ENCODE measurements around the gene HDAC5.

Gene HDAC5

GRCh38 chr17:44123356-44124117, at the start of gene HDAC5:
Gene HDAC5 (minus strand): TSS chr17:44123641. CDS start chr17:44117515, 6,126 bp downstream.
- Histone ChIP-seq H3K4me1 (ENCODE audit: low read length) (peaks cover 7% of the 10 kb centered on the region), H3K27me3 (ENCODE audit: low read depth, low read length) (peaks cover 4% of the 10 kb centered on the region; the same call in 1 of the 2 replicates), H3K4me3 (ENCODE audit: low read length) (peak within 1 kb of the TSS; percentile 89), H4K20me1 (ENCODE audit: insufficient read depth, low read length) (peaks cover 3% of the 10 kb centered on the region; the same call in 1 of the 2 replicates), H3K79me2 (ENCODE audit: low read length) (no peaks in the 10 kb centered on the region), H3K4me2 (ENCODE audit: low read length) (peak within 1 kb of the TSS; percentile 96), H3K9me3 (ENCODE audit: insufficient read depth, low read length) (no peaks in the 10 kb centered on the region), H3K36me3 (replicated peaks; ENCODE audit: low read depth, low read length) (no peaks in the 10 kb centered on the region), H3K27ac (ENCODE audit: low read length) (peak within 1 kb of the TSS; percentile 43), H3K9ac (ENCODE audit: low read length) (peak within 1 kb of the TSS; percentile 71), H2AFZ (ENCODE audit: low read depth, low read length) (peak within 1 kb of the TSS; percentile 90)
- TF ChIP-seq CTCF (IDR thresholded peaks at IDR 0.05; ENCODE audit: low read depth, low read length) = peak; percentile 66
- no peak for TF ChIP-seq EZH2phosphoT487 (IDR thresholded peaks at IDR 0.05; ENCODE audit: low read depth)

- Histone ChIP-seq H3K36me3 (replicated peaks; ENCODE audit: low read depth, low read length) (peaks cover 3% of the 10 kb centered on the region), H3K4me1 (ENCODE audit: low read length) (peaks cover 17% of the 10 kb centered on the region), H4K20me1 (ENCODE audit: insufficient read depth, low read length) (no peaks in the 10 kb centered on the region), H3K4me3 (ENCODE audit: low read length) (no peak overlapping the region), H2AFZ (ENCODE audit: low read depth, low read length) (no peak overlapping the region), H3K9ac (ENCODE audit: low read length) (no peak overlapping the region), H3K27ac (ENCODE audit: low read length) (no peak overlapping the region), H3K4me2 (ENCODE audit: low read length) (no peak overlapping the region), H3K27me3 (ENCODE audit: low read depth, low read length) (no peaks in the 10 kb centered on the region; the same call in 1 of the 2 replicates), H3K79me2 (ENCODE audit: low read length) (no peaks in the 10 kb centered on the region), H3K9me3 (ENCODE audit: insufficient read depth, low read length) (no peaks in the 10 kb centered on the region)
- TF ChIP-seq CTCF (IDR thresholded peaks at IDR 0.05; ENCODE audit: low read depth, low read length) (no peak), EZH2phosphoT487 (IDR thresholded peaks at IDR 0.05; ENCODE audit: low read depth) (no peak)
Measured at GRCh38 chr17:44171931-44172455, 48.6 kb upstream of the HDAC5 start.

- Histone ChIP-seq H3K27ac (ENCODE audit: low read length) (no peak within 1 kb of the TSS), H3K36me3 (replicated peaks; ENCODE audit: low read depth, low read length) (no peaks in the 10 kb centered on the region), H3K4me1 (ENCODE audit: low read length) (peaks cover 17% of the 10 kb centered on the region), H3K79me2 (ENCODE audit: low read length) (no peaks in the 10 kb centered on the region), H3K27me3 (ENCODE audit: low read depth, low read length) (no peaks in the 10 kb centered on the region; the same call in 1 of the 2 replicates), H3K9ac (ENCODE audit: low read length) (no peak within 1 kb of the TSS), H4K20me1 (ENCODE audit: insufficient read depth, low read length) (no peaks in the 10 kb centered on the region), H3K4me3 (ENCODE audit: low read length) (peak within 1 kb of the TSS; percentile 6; the same call in 1 of the 2 replicates), H3K9me3 (ENCODE audit: insufficient read depth, low read length) (no peaks in the 10 kb centered on the region), H3K4me2 (ENCODE audit: low read length) (peak within 1 kb of the TSS; percentile 38), H2AFZ (ENCODE audit: low read depth, low read length) (no peak within 1 kb of the TSS)
- TF ChIP-seq CTCF (IDR thresholded peaks at IDR 0.05; ENCODE audit: low read depth, low read length) (no peak; the same call in 1 of the 2 replicates), EZH2phosphoT487 (IDR thresholded peaks at IDR 0.05; ENCODE audit: low read depth) (no peak)
Measured at GRCh38 chr17:44170499-44171201, 47.2 kb upstream of the HDAC5 start, which contains the start of gene ASB16. Gene ASB16 (plus strand): TSS chr17:44170704. CDS start chr17:44170790, 86 bp downstream.

- Histone ChIP-seq H3K4me2 (ENCODE audit: low read length) (peak overlapping the region; percentile 38; the same call in 1 of the 2 replicates), H3K27ac (ENCODE audit: low read length) (no peak overlapping the region), H3K36me3 (replicated peaks; ENCODE audit: low read depth, low read length) (no peaks in the 10 kb centered on the region), H3K9ac (ENCODE audit: low read length) (no peak overlapping the region), H3K27me3 (ENCODE audit: low read depth, low read length) (no peaks in the 10 kb centered on the region; the same call in 1 of the 2 replicates), H2AFZ (ENCODE audit: low read depth, low read length) (no peak overlapping the region), H3K4me3 (ENCODE audit: low read length) (no peak overlapping the region), H3K9me3 (ENCODE audit: insufficient read depth, low read length) (no peaks in the 10 kb centered on the region), H3K79me2 (ENCODE audit: low read length) (no peaks in the 10 kb centered on the region), H4K20me1 (ENCODE audit: insufficient read depth, low read length) (no peaks in the 10 kb centered on the region), H3K4me1 (ENCODE audit: low read length) (peaks cover 17% of the 10 kb centered on the region)
- TF ChIP-seq CTCF (IDR thresholded peaks at IDR 0.05; ENCODE audit: low read depth, low read length) = no peak
- TF ChIP-seq EZH2phosphoT487 (IDR thresholded peaks at IDR 0.05; ENCODE audit: low read depth) = no peak
Measured at GRCh38 chr17:44170135-44170498, 46.7 kb upstream of the HDAC5 start.

Data from OCI-LY3 (cell line).